WTC11 (cell line): ENCODE results near the gene GTF2H4. TPM values are rescaled to one million over a fixed set of nuclear protein-coding genes. Genes with fewer than 3 reads are reported as not detected.

Experiments
- ATAC-seq: fragments of 200-7000 bp; cut with Tn5 transposase; 2 replicates; pipeline ENCODE4 v1.10.0; 2021; ENCODE audit warnings: mild to moderate bottlenecking, moderate library complexity
- CTCF ChIA-PET: fragments of 300-600 bp; sonication (Branson Sonifier 250); formaldehyde crosslinking; loops from one replicate; lab custom pipeline; 2021; ENCODE audit warnings: antibody characterized with exemption; lab: Charles Lee
- POLR2A ChIA-PET: fragments of 350-600 bp; sonication (Branson Sonifier 250); formaldehyde crosslinking; loops from one replicate; lab custom pipeline; 2021; ENCODE audit warnings: antibody characterized with exemption; lab: Charles Lee
- DNase-seq: peaks from one replicate; pipeline ENCODE4 v3.0.0; 2021; ENCODE audit warnings: low spot score
- H3K27ac Mint-ChIP-seq: 2 replicates; pipeline ENCODE4 v1.8.0; 2021; ENCODE audit warnings: mixed read lengths
- H3K27me3 Mint-ChIP-seq: 2 replicates; pipeline ENCODE4 v1.8.0; 2021; ENCODE audit warnings: low read depth, mild to moderate bottlenecking, moderate library complexity, mixed read lengths
- H3K36me3 Mint-ChIP-seq: 2 replicates; pipeline ENCODE4 v1.8.0; 2021; ENCODE audit warnings: mixed read lengths
- H3K4me1 Mint-ChIP-seq: 2 replicates; pipeline ENCODE4 v1.8.0; 2022; ENCODE audit warnings: mixed read lengths
- H3K4me3 Mint-ChIP-seq: 2 replicates; pipeline ENCODE4 v1.8.0; 2021; ENCODE audit warnings: mild to moderate bottlenecking, moderate library complexity, mixed read lengths
- H3K9me3 Mint-ChIP-seq: 2 replicates; pipeline ENCODE4 v1.8.0; 2021; ENCODE audit warnings: mixed read lengths
- TP53 ChIP-seq: sonication (generic); formaldehyde crosslinking; IDR thresholded peaks from 2 replicates; pipeline ENCODE4 v1.8.1; 2023; ENCODE audit warnings: mild to moderate bottlenecking, missing genetic modification reagents
- ZNF138 ChIP-seq: sonication (generic); formaldehyde crosslinking; conservative IDR thresholded peaks from 2 replicates; pipeline ENCODE4 v1.8.1; 2022; ENCODE audit warnings: mild to moderate bottlenecking, moderate library complexity, missing genetic modification reagents
- ZNF232 ChIP-seq: sonication (generic); formaldehyde crosslinking; IDR thresholded peaks from 2 replicates; pipeline ENCODE4 v1.8.0; 2022; ENCODE audit warnings: mild to moderate bottlenecking, missing genetic modification reagents
- ZNF317 ChIP-seq: sonication (generic); formaldehyde crosslinking; IDR thresholded peaks from 2 replicates; pipeline ENCODE4 v1.8.1; 2023; ENCODE audit warnings: low read depth, mild to moderate bottlenecking, moderate library complexity, missing genetic modification reagents, borderline replicate concordance
- ZNF423 ChIP-seq: fragments of 250-450 bp; sonication (Bioruptor Pico); IDR thresholded peaks from 2 replicates; pipeline ENCODE4 v2.1.2; 2022; ENCODE audit warnings: mild to moderate bottlenecking, moderate library complexity
- total RNA-seq: library from RNA; stranded (reverse); gene quantifications from 3 replicates; pipeline ENCODE4 v1.2.3, GENCODE V29; 2021
- TF ChIP-seq, protein P1 (sequence below): fragments of 250-450 bp; sonication (Bioruptor Pico); IDR thresholded peaks from 2 replicates; pipeline ENCODE4 v1.9.0; 2021; ENCODE audit warnings: mild to moderate bottlenecking, borderline replicate concordance
- TF ChIP-seq, protein P2 (sequence below): sonication (generic); formaldehyde crosslinking; IDR thresholded peaks from 2 replicates; pipeline ENCODE4 v1.8.0; 2023; ENCODE audit warnings: missing genetic modification reagents
- TF ChIP-seq, protein P3 (sequence below): fragments of 250-450 bp; sonication (Bioruptor Pico); IDR thresholded peaks from 2 replicates; pipeline ENCODE4 v1.8.0; 2021; ENCODE audit warnings: mild to moderate bottlenecking
- TF ChIP-seq, protein P4 (sequence below): sonication (generic); formaldehyde crosslinking; IDR thresholded peaks from 2 replicates; pipeline ENCODE4 v1.8.0; 2022; ENCODE audit warnings: mild to moderate bottlenecking, missing genetic modification reagents
- TF ChIP-seq, protein P5 (sequence below): sonication (generic); formaldehyde crosslinking; conservative IDR thresholded peaks from 2 replicates; pipeline ENCODE4 v1.8.1; 2023; ENCODE audit warnings: mild to moderate bottlenecking, low read depth, missing genetic modification reagents, moderate library complexity
- TF ChIP-seq, protein P6 (sequence below): fragments of 250-450 bp; sonication (Bioruptor Pico); IDR thresholded peaks from 2 replicates; pipeline ENCODE4 v1.9.0; 2021; ENCODE audit warnings: mild to moderate bottlenecking
- TF ChIP-seq, protein P7 (sequence below): sonication (generic); formaldehyde crosslinking; IDR thresholded peaks from 2 replicates; pipeline ENCODE4 v1.8.0; 2022; ENCODE audit warnings: mild to moderate bottlenecking, missing genetic modification reagents
- TF ChIP-seq, protein P8 (sequence below): sonication (generic); formaldehyde crosslinking; IDR thresholded peaks from 2 replicates; pipeline ENCODE4 v1.8.1; 2023; ENCODE audit warnings: mild to moderate bottlenecking, missing genetic modification reagents, moderate library complexity
- TF ChIP-seq, protein P9 (sequence below): sonication (generic); formaldehyde crosslinking; IDR thresholded peaks from 2 replicates; pipeline ENCODE4 v1.8.1; 2023; ENCODE audit warnings: mild to moderate bottlenecking, missing genetic modification reagents, borderline replicate concordance

GTF2H4 gene
- total RNA-seq, 1 experiment from 2014 or later = 49.2 TPM

DNA sequence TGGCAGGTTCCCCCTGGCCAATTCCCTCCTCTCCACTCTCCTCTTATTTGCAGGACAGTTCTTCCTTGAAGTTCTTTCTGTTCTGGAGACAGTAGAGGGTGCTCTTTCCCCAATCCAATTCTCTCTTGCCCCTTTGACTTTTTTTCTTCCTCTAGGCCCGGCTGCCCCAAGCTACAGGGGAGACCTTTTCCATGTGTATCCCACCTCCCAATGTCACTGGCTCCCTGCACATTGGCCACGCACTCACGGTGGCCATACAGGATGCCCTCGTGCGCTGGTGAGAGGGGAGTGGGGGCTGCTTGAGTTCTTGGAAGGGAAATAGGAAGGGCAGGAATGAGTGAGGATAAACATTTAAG lies 7.6 kb downstream of the GTF2H4 start (continued):
- TF ChIP-seq, protein P1, sequence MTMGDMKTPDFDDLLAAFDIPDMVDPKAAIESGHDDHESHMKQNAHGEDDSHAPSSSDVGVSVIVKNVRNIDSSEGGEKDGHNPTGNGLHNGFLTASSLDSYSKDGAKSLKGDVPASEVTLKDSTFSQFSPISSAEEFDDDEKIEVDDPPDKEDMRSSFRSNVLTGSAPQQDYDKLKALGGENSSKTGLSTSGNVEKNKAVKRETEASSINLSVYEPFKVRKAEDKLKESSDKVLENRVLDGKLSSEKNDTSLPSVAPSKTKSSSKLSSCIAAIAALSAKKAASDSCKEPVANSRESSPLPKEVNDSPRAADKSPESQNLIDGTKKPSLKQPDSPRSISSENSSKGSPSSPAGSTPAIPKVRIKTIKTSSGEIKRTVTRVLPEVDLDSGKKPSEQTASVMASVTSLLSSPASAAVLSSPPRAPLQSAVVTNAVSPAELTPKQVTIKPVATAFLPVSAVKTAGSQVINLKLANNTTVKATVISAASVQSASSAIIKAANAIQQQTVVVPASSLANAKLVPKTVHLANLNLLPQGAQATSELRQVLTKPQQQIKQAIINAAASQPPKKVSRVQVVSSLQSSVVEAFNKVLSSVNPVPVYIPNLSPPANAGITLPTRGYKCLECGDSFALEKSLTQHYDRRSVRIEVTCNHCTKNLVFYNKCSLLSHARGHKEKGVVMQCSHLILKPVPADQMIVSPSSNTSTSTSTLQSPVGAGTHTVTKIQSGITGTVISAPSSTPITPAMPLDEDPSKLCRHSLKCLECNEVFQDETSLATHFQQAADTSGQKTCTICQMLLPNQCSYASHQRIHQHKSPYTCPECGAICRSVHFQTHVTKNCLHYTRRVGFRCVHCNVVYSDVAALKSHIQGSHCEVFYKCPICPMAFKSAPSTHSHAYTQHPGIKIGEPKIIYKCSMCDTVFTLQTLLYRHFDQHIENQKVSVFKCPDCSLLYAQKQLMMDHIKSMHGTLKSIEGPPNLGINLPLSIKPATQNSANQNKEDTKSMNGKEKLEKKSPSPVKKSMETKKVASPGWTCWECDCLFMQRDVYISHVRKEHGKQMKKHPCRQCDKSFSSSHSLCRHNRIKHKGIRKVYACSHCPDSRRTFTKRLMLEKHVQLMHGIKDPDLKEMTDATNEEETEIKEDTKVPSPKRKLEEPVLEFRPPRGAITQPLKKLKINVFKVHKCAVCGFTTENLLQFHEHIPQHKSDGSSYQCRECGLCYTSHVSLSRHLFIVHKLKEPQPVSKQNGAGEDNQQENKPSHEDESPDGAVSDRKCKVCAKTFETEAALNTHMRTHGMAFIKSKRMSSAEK (CRISPR knock-in tag) = no peak
- TF ChIP-seq, protein P2, sequence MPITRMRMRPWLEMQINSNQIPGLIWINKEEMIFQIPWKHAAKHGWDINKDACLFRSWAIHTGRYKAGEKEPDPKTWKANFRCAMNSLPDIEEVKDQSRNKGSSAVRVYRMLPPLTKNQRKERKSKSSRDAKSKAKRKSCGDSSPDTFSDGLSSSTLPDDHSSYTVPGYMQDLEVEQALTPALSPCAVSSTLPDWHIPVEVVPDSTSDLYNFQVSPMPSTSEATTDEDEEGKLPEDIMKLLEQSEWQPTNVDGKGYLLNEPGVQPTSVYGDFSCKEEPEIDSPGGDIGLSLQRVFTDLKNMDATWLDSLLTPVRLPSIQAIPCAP (CRISPR knock-in tag) = no peak
- TF ChIP-seq, protein P3, sequence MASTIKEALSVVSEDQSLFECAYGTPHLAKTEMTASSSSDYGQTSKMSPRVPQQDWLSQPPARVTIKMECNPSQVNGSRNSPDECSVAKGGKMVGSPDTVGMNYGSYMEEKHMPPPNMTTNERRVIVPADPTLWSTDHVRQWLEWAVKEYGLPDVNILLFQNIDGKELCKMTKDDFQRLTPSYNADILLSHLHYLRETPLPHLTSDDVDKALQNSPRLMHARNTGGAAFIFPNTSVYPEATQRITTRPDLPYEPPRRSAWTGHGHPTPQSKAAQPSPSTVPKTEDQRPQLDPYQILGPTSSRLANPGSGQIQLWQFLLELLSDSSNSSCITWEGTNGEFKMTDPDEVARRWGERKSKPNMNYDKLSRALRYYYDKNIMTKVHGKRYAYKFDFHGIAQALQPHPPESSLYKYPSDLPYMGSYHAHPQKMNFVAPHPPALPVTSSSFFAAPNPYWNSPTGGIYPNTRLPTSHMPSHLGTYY (CRISPR knock-in tag) = no peak
- TF ChIP-seq TP53 (CRISPR knock-in tag) = no peak
- TF ChIP-seq ZNF423 (CRISPR knock-in tag) = no peak
- TF ChIP-seq ZNF232 (CRISPR knock-in tag) = no peak
- TF ChIP-seq, protein P4, sequence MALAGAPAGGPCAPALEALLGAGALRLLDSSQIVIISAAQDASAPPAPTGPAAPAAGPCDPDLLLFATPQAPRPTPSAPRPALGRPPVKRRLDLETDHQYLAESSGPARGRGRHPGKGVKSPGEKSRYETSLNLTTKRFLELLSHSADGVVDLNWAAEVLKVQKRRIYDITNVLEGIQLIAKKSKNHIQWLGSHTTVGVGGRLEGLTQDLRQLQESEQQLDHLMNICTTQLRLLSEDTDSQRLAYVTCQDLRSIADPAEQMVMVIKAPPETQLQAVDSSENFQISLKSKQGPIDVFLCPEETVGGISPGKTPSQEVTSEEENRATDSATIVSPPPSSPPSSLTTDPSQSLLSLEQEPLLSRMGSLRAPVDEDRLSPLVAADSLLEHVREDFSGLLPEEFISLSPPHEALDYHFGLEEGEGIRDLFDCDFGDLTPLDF (CRISPR knock-in tag) = no peak
- TF ChIP-seq, protein P5, sequence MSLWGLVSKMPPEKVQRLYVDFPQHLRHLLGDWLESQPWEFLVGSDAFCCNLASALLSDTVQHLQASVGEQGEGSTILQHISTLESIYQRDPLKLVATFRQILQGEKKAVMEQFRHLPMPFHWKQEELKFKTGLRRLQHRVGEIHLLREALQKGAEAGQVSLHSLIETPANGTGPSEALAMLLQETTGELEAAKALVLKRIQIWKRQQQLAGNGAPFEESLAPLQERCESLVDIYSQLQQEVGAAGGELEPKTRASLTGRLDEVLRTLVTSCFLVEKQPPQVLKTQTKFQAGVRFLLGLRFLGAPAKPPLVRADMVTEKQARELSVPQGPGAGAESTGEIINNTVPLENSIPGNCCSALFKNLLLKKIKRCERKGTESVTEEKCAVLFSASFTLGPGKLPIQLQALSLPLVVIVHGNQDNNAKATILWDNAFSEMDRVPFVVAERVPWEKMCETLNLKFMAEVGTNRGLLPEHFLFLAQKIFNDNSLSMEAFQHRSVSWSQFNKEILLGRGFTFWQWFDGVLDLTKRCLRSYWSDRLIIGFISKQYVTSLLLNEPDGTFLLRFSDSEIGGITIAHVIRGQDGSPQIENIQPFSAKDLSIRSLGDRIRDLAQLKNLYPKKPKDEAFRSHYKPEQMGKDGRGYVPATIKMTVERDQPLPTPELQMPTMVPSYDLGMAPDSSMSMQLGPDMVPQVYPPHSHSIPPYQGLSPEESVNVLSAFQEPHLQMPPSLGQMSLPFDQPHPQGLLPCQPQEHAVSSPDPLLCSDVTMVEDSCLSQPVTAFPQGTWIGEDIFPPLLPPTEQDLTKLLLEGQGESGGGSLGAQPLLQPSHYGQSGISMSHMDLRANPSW (CRISPR knock-in tag) = no peak
- no peak for TF ChIP-seq ZNF138 (CRISPR knock-in tag)

DNA sequence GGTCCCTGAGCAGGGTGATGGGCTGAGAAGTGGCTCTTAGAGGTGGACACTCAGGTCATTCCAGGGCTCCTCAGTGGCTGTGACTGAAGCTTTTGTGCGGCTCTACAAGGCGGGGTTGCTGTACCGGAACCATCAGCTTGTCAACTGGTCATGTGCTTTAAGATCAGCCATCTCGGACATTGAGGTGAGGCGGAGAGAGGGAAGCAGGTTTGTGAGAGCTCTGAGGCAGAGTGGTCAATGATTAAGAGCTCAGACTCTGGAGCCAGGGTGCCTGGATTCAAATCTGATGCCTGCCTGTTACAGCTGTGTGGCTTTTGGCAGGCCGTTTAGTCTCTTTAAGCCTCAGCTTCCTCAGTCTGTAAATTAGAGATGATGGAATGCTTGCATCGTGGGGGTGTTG lies 9.0 kb downstream of the GTF2H4 start:
- Mint-ChIP-seq H3K4me1 (peaks cover 22% of the 10 kb centered on the region), H3K36me3 (peaks cover 51% of the 10 kb centered on the region), H3K27ac (no peak overlapping the region), H3K4me3 (no peak overlapping the region), H3K27me3 (no peaks in the 10 kb centered on the region), H3K9me3 (no peaks in the 10 kb centered on the region)
- ATAC-seq (no peak), DNase-seq (no peak)
- POLR2A ChIA-PET = interaction anchor here (0.7 to 1.4 kb wide), 2 partner anchors 32 to 36 kb away, joined by 3 to 4 read pairs; no protein-coding TSS in a partner anchor
- TF ChIP-seq, protein P6, sequence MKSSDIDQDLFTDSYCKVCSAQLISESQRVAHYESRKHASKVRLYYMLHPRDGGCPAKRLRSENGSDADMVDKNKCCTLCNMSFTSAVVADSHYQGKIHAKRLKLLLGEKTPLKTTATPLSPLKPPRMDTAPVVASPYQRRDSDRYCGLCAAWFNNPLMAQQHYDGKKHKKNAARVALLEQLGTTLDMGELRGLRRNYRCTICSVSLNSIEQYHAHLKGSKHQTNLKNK (CRISPR knock-in tag) = no peak
- TF ChIP-seq ZNF317 (CRISPR knock-in tag) = no peak
- CTCF ChIA-PET = interaction anchor here (1.1 to 6.4 kb wide), 7 partner anchors 95 to 170 kb away, joined by 3 to 124 read pairs (median 5); no protein-coding TSS in a partner anchor

DNA sequence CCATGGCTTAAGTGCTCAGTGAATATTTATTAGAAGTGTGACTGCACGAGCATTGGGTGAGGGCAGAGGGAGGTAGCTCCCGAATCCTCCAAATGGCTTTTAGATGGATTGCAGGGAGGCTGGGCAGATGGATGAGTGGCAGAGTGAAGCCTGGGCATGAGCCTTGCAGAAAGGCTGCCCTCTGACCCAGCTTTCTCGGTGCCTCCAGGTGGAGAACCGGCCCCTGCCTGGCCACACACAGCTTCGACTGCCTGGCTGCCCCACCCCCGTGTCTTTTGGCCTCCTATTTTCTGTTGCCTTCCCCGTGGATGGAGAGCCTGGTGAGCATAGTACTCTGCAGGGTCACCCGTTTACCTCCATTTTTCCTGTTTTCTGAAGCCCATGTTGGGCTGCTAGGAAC lies 9.5 kb downstream of the GTF2H4 start:
- CTCF ChIA-PET = interaction anchor here (1.1 to 6.4 kb wide), 6 partner anchors 95 to 170 kb away, joined by 3 to 124 read pairs (median 4); no protein-coding TSS in a partner anchor
- ATAC-seq (no peak), DNase-seq (no peak)
- Mint-ChIP-seq H3K27me3 (no peaks in the 10 kb centered on the region), H3K4me1 (peaks cover 22% of the 10 kb centered on the region), H3K9me3 (no peaks in the 10 kb centered on the region), H3K36me3 (peaks cover 52% of the 10 kb centered on the region), H3K4me3 (no peak overlapping the region), H3K27ac (no peak overlapping the region)
- POLR2A ChIA-PET = interaction anchor here (0.7 kb wide), 1 partner anchor 33 kb away, joined by 3 read pairs; no protein-coding TSS in a partner anchor
- TF ChIP-seq, protein P7, sequence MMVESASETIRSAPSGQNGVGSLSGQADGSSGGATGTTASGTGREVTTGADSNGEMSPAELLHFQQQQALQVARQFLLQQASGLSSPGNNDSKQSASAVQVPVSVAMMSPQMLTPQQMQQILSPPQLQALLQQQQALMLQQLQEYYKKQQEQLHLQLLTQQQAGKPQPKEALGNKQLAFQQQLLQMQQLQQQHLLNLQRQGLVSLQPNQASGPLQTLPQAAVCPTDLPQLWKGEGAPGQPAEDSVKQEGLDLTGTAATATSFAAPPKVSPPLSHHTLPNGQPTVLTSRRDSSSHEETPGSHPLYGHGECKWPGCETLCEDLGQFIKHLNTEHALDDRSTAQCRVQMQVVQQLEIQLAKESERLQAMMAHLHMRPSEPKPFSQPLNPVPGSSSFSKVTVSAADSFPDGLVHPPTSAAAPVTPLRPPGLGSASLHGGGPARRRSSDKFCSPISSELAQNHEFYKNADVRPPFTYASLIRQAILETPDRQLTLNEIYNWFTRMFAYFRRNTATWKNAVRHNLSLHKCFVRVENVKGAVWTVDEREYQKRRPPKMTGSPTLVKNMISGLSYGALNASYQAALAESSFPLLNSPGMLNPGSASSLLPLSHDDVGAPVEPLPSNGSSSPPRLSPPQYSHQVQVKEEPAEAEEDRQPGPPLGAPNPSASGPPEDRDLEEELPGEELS (CRISPR knock-in tag) = no peak
- TF ChIP-seq, protein P8, sequence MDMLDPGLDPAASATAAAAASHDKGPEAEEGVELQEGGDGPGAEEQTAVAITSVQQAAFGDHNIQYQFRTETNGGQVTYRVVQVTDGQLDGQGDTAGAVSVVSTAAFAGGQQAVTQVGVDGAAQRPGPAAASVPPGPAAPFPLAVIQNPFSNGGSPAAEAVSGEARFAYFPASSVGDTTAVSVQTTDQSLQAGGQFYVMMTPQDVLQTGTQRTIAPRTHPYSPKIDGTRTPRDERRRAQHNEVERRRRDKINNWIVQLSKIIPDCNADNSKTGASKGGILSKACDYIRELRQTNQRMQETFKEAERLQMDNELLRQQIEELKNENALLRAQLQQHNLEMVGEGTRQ (CRISPR knock-in tag) = no peak
- TF ChIP-seq, protein P9, sequence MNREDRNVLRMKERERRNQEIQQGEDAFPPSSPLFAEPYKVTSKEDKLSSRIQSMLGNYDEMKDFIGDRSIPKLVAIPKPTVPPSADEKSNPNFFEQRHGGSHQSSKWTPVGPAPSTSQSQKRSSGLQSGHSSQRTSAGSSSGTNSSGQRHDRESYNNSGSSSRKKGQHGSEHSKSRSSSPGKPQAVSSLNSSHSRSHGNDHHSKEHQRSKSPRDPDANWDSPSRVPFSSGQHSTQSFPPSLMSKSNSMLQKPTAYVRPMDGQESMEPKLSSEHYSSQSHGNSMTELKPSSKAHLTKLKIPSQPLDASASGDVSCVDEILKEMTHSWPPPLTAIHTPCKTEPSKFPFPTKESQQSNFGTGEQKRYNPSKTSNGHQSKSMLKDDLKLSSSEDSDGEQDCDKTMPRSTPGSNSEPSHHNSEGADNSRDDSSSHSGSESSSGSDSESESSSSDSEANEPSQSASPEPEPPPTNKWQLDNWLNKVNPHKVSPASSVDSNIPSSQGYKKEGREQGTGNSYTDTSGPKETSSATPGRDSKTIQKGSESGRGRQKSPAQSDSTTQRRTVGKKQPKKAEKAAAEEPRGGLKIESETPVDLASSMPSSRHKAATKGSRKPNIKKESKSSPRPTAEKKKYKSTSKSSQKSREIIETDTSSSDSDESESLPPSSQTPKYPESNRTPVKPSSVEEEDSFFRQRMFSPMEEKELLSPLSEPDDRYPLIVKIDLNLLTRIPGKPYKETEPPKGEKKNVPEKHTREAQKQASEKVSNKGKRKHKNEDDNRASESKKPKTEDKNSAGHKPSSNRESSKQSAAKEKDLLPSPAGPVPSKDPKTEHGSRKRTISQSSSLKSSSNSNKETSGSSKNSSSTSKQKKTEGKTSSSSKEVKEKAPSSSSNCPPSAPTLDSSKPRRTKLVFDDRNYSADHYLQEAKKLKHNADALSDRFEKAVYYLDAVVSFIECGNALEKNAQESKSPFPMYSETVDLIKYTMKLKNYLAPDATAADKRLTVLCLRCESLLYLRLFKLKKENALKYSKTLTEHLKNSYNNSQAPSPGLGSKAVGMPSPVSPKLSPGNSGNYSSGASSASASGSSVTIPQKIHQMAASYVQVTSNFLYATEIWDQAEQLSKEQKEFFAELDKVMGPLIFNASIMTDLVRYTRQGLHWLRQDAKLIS (CRISPR knock-in tag) = no peak
